OCI-LY7 (cell line): ENCODE results near the gene COL2A1.

ENCODE experiments used
- EZH2phosphoT487 ChIP-seq: fragments of 200-600 bp; sonication (generic); IDR thresholded peaks from 2 replicates; pipeline ENCODE4 v1.6.1; 2018; ENCODE audit warnings: low read depth, borderline replicate concordance, mild to moderate bottlenecking, mixed run types, antibody characterized with exemption, low read length, moderate library complexity, mixed read lengths
- TF ChIP-seq, protein P1 (sequence below): fragments of 200-600 bp; sonication (generic); conservative IDR thresholded peaks from 2 replicates; pipeline ENCODE4 v1.5.1; 2014; ENCODE audit warnings: mild to moderate bottlenecking, antibody characterized with exemption, low read length, moderate library complexity, mixed read lengths

DNA sequence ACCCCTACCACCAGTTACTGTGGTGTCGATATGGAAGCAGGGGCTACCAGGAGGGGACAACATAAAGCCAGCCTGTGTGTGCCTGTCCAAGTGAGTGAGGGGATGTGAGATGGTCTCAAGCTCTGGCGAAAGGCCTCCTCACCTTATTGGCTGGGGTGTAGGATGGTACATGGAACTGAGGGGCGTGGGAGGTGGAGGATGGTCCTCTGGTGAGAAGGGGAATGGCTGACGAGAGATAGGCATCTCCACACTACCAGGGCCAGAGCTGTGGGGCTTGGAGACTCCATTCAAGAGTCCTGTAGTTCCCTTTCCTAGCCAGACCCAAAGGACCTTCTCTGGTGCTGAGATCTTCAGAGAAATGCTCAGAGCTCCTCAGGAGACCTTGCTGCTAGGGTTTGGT, 32.5 kb upstream of the COL2A1 start:
- TF ChIP-seq, protein P1, sequence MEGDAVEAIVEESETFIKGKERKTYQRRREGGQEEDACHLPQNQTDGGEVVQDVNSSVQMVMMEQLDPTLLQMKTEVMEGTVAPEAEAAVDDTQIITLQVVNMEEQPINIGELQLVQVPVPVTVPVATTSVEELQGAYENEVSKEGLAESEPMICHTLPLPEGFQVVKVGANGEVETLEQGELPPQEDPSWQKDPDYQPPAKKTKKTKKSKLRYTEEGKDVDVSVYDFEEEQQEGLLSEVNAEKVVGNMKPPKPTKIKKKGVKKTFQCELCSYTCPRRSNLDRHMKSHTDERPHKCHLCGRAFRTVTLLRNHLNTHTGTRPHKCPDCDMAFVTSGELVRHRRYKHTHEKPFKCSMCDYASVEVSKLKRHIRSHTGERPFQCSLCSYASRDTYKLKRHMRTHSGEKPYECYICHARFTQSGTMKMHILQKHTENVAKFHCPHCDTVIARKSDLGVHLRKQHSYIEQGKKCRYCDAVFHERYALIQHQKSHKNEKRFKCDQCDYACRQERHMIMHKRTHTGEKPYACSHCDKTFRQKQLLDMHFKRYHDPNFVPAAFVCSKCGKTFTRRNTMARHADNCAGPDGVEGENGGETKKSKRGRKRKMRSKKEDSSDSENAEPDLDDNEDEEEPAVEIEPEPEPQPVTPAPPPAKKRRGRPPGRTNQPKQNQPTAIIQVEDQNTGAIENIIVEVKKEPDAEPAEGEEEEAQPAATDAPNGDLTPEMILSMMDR = no peak
- no peak for TF ChIP-seq EZH2phosphoT487
